ENCODE results near the gene CPT1B. TPM values are rescaled to one million over a fixed set of nuclear protein-coding genes. Genes with fewer than 3 reads are reported as not detected.

The CPT1B gene
- total RNA-seq = 10 to 100 TPM in 2 of 4 donors, 1 to 10 TPM in 2; 5.0 to 19.6 (median 14.6) TPM

- WGBS = 13% methylated on average over 38 of the region's 63 CpGs
- H3K36me3 ChIP-seq = peaks cover 0 to 47% (median 34%) of the 10 kb centered on the region in 4 donors
- peaks cover 31 to 52% (median 41%) of the 10 kb centered on the region in 4 donors for H3K4me1 ChIP-seq
- H3K4me3 ChIP-seq = peak within 1 kb of the TSS; percentile 36 to 60 (median 51)
- TF ChIP-seq POLR2AphosphoS5 (IDR thresholded peaks at IDR 0.05) = peak in 1 of 2 donors; percentile 51
- TF ChIP-seq, protein P1, sequence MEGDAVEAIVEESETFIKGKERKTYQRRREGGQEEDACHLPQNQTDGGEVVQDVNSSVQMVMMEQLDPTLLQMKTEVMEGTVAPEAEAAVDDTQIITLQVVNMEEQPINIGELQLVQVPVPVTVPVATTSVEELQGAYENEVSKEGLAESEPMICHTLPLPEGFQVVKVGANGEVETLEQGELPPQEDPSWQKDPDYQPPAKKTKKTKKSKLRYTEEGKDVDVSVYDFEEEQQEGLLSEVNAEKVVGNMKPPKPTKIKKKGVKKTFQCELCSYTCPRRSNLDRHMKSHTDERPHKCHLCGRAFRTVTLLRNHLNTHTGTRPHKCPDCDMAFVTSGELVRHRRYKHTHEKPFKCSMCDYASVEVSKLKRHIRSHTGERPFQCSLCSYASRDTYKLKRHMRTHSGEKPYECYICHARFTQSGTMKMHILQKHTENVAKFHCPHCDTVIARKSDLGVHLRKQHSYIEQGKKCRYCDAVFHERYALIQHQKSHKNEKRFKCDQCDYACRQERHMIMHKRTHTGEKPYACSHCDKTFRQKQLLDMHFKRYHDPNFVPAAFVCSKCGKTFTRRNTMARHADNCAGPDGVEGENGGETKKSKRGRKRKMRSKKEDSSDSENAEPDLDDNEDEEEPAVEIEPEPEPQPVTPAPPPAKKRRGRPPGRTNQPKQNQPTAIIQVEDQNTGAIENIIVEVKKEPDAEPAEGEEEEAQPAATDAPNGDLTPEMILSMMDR (IDR thresholded peaks at IDR 0.05) = no peak
- H3K9me3 ChIP-seq = no peaks in the 10 kb centered on the region
- peak within 1 kb of the TSS; percentile 15 to 72 (median 67) for H3K27ac ChIP-seq (replicated peaks in 1 of 4)
- DNase-seq (ENCODE audit: extremely low spot score) = no peak
- intact Hi-C loops (cut with DNase I) = no loop called here
- H3K27me3 ChIP-seq = peaks cover 0 to 8% (median 0%) of the 10 kb centered on the region in 4 donors
Observed at GRCh38 chr22:50577987-50578775, at the start of gene CPT1B. Gene CPT1B, minus strand, starts transcription at chr22:50578427. Its CDS starts 512 bp downstream, at chr22:50577915.

- 79% methylated on average over 23 of the region's 42 CpGs for WGBS
Observed at GRCh38 chr22:50626850-50627641, 48.8 kb upstream of the CPT1B start.

GRCh38 chr22:50626314-50626849, 48.2 kb upstream of the CPT1B start:
- 81% methylated on average over 10 of the region's 12 CpGs for WGBS
- Histone ChIP-seq H3K9me3 (no peaks in the 10 kb centered on the region), H3K36me3 (peaks cover 0 to 17% (median 15%) of the 10 kb centered on the region in 4 donors), H3K27ac (replicated peaks in 1 of 4) (no peak overlapping the region), H3K4me1 (peaks cover 24 to 45% (median 34%) of the 10 kb centered on the region in 4 donors), H3K27me3 (peaks cover 0 to 10% (median 0%) of the 10 kb centered on the region in 4 donors), H3K4me3 (peak overlapping the region in 1 of 4 donors; percentile 70)
- no peak for DNase-seq (ENCODE audit: extremely low spot score)
- intact Hi-C loops (cut with DNase I) = loop anchor here (5.0 kb wide), 1 partner anchor 71 kb away; no protein-coding TSS in a partner anchor
- TF ChIP-seq POLR2A (IDR thresholded peaks at IDR 0.05; ENCODE audit: low read depth) (no peak), EP300 (IDR thresholded peaks at IDR 0.05) (no peak), POLR2AphosphoS5 (IDR thresholded peaks at IDR 0.05) (no peak)
- TF ChIP-seq, protein P1 (IDR thresholded peaks at IDR 0.05) = no peak

More at GRCh38 chr22:50626850-50627641, 48.8 kb upstream of the CPT1B start:
- TF ChIP-seq, protein P1 (IDR thresholded peaks at IDR 0.05) = no peak
- TF ChIP-seq POLR2A (IDR thresholded peaks at IDR 0.05; ENCODE audit: low read depth) (no peak), EP300 (IDR thresholded peaks at IDR 0.05) (no peak), POLR2AphosphoS5 (IDR thresholded peaks at IDR 0.05) (no peak)
- Histone ChIP-seq H3K36me3 (peaks cover 0 to 17% (median 15%) of the 10 kb centered on the region in 4 donors), H3K27ac (replicated peaks in 1 of 4) (peak overlapping the region; percentile 78 to 85 (median 79)), H3K9me3 (no peaks in the 10 kb centered on the region), H3K4me1 (peaks cover 18 to 39% (median 28%) of the 10 kb centered on the region in 4 donors), H3K4me3 (peak overlapping the region; percentile 70 to 87 (median 79)), H3K27me3 (peaks cover 0 to 6% (median 0%) of the 10 kb centered on the region in 4 donors)
- intact Hi-C loops (cut with DNase I) = loop anchor here (5.0 kb wide), 1 partner anchor 70 kb away; no protein-coding TSS in a partner anchor
- DNase-seq (ENCODE audit: extremely low spot score) = no peak

DNA sequence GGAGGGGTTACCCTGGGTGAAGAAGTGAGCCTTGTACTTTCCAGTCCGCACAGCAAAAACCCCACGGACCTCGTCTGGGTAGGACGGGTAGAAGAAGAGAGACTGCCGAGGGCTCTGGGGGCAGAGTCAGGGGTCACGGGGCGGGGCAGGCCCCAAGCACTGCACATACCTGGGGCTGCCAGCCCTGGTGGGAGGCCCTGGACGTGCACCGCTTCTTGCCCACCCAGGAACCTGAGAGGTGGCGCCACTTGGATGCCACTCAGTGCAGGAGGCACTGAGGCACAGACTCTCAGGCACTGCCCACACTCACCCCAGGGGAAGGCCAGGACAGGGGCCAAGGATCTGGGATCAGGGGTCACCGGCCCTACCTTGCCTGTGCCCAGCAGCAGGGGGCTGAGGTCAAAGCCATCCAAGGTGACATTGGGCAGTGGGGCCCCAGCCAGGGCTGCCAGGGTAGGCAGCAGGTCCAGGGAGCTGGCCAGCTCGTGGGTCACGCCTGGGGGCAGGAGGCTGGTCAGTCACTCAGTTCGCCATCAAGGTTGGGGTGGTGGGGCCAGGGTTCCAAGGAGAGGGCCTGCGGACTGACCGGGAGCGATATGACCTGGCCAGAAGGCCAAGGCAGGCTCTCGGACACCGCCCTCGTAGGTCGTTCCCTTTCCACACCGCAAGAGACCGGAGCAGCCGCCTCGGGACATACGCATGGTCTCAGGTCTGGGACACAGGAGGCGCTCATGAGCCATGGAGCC, 47.5 kb upstream of the CPT1B start:
- Histone ChIP-seq H3K27ac (replicated peaks in 1 of 4) (no peak overlapping the region), H3K36me3 (peaks cover 0 to 17% (median 15%) of the 10 kb centered on the region in 4 donors), H3K9me3 (no peaks in the 10 kb centered on the region), H3K4me3 (no peak overlapping the region), H3K27me3 (peaks cover 0 to 16% (median 2%) of the 10 kb centered on the region in 4 donors), H3K4me1 (peaks cover 31 to 51% (median 39%) of the 10 kb centered on the region in 4 donors)
- TF ChIP-seq POLR2AphosphoS5 (IDR thresholded peaks at IDR 0.05) (no peak), EP300 (IDR thresholded peaks at IDR 0.05) (no peak), POLR2A (IDR thresholded peaks at IDR 0.05; ENCODE audit: low read depth) (no peak)
- TF ChIP-seq, protein P1 (IDR thresholded peaks at IDR 0.05) = no peak
- intact Hi-C loops (cut with DNase I) = loop anchor here (5.0 kb wide), 1 partner anchor 72 kb away; no protein-coding TSS in a partner anchor
- WGBS = 90% methylated on average over 12 of the region's 27 CpGs
- no peak for DNase-seq (ENCODE audit: extremely low spot score)

Measured in esophagus muscularis mucosa (tissue), 4 donors.